ENCODE data around the gene MOV10L1.

MOV10L1 gene

DNA sequence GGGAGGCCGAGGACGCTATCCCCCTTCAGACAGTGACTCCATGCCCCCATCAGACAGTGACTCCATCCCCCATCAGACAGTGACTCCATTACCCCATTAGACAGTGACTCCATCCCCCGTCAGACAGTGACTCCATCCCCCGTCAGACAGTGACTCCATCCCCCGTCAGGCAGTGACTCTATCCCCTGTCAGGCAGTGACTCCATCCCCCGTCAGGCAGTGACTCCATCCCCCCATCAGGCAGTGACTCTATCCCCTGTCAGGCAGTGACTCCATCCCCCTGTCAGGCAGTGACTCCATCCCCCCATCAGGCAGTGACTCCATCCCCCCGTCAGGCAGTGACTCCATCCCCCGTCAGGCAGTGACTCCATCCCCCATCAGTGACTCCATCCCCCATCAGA, 22.6 kb upstream of the MOV10L1 start:
- Histone ChIP-seq H3K9me3 (ENCODE audit: insufficient read depth, low read length) (no peaks in the 10 kb centered on the region), H3K36me3 (replicated peaks; ENCODE audit: low read depth, low read length) (no peaks in the 10 kb centered on the region)

DNA sequence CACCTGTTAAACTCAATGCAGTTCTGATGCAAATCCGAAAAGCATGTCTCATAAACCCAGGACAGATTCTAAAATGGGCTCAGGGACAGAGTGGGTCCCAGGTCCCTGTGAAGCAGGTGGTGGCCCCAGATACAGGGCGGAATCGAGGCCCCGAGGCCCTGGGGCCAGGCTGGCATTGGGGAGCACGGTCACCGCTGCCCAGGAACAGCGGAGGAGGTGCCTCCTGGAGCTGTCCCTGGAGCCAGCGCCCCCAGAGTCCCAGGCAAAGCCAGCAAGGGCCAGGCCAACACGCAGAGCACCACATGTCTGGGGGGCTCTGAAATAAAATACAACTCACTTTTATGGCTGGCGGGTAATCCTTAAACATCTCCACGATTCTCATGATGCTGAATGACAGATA, 21.7 kb upstream of the MOV10L1 start:
- no peaks in the 10 kb centered on the region for H3K36me3 ChIP-seq (replicated peaks; ENCODE audit: low read depth, low read length)
- no peak overlapping the region for H3K27ac ChIP-seq (ENCODE audit: low read length)
- no peaks in the 10 kb centered on the region for H3K9me3 ChIP-seq (ENCODE audit: insufficient read depth, low read length)
- TF ChIP-seq, protein P1, sequence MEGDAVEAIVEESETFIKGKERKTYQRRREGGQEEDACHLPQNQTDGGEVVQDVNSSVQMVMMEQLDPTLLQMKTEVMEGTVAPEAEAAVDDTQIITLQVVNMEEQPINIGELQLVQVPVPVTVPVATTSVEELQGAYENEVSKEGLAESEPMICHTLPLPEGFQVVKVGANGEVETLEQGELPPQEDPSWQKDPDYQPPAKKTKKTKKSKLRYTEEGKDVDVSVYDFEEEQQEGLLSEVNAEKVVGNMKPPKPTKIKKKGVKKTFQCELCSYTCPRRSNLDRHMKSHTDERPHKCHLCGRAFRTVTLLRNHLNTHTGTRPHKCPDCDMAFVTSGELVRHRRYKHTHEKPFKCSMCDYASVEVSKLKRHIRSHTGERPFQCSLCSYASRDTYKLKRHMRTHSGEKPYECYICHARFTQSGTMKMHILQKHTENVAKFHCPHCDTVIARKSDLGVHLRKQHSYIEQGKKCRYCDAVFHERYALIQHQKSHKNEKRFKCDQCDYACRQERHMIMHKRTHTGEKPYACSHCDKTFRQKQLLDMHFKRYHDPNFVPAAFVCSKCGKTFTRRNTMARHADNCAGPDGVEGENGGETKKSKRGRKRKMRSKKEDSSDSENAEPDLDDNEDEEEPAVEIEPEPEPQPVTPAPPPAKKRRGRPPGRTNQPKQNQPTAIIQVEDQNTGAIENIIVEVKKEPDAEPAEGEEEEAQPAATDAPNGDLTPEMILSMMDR (IDR thresholded peaks at IDR 0.05; ENCODE audit: low read depth, low read length), result no peak
- no peak for TF ChIP-seq EZH2phosphoT487 (IDR thresholded peaks at IDR 0.05; ENCODE audit: low read depth)
- H4K20me1 ChIP-seq (ENCODE audit: insufficient read depth, low read length), result no peaks in the 10 kb centered on the region
- no peaks in the 10 kb centered on the region for H3K4me1 ChIP-seq (ENCODE audit: low read length)
- no peaks in the 10 kb centered on the region for H3K27me3 ChIP-seq (ENCODE audit: low read depth, low read length)
- H3K4me3 ChIP-seq (ENCODE audit: low read length), result no peak overlapping the region
- no peak overlapping the region for H3K4me2 ChIP-seq (ENCODE audit: low read length)
- H3K79me2 ChIP-seq (ENCODE audit: low read length), result no peaks in the 10 kb centered on the region
- H3K9ac ChIP-seq (ENCODE audit: low read length), result no peak overlapping the region
- H2AFZ ChIP-seq (ENCODE audit: low read depth, low read length), result no peak overlapping the region

More for the DNA sequence above, 22.6 kb upstream of the MOV10L1 start:
- Histone ChIP-seq H4K20me1 (ENCODE audit: insufficient read depth, low read length) (no peaks in the 10 kb centered on the region), H3K27me3 (ENCODE audit: low read depth, low read length) (no peaks in the 10 kb centered on the region), H3K79me2 (ENCODE audit: low read length) (no peaks in the 10 kb centered on the region), H3K4me2 (ENCODE audit: low read length) (no peak overlapping the region), H3K9ac (ENCODE audit: low read length) (no peak overlapping the region), H3K4me1 (ENCODE audit: low read length) (no peaks in the 10 kb centered on the region), H2AFZ (ENCODE audit: low read depth, low read length) (no peak overlapping the region), H3K4me3 (ENCODE audit: low read length) (no peak overlapping the region), H3K27ac (ENCODE audit: low read length) (no peak overlapping the region)
- TF ChIP-seq, protein P1 (IDR thresholded peaks at IDR 0.05; ENCODE audit: low read depth, low read length), result no peak
- TF ChIP-seq EZH2phosphoT487 (IDR thresholded peaks at IDR 0.05; ENCODE audit: low read depth), result no peak

DNA sequence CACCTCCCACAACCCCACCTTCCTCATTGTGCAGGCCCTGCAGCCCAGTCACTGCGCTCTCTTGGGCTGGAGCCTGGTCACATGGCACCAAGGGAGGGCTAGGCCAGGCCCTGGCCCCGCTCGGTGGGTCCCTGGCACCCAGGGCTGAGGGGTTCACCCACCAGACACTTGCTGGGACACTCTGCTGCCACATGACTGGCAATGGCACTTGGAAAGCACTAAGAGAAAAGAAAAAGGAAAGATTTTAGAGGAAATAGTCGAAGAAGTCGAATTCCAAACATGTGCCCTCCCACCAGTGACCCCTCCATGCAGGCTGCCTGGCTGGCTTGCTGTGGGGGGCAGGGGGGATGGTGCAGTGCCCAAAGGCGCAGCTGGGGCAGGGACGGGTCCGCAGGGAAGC, 19.4 kb upstream of the MOV10L1 start:
- no peaks in the 10 kb centered on the region for H3K27me3 ChIP-seq (ENCODE audit: low read depth, low read length)
- H3K4me1 ChIP-seq (ENCODE audit: low read length), result no peaks in the 10 kb centered on the region
- TF ChIP-seq, protein P1 (IDR thresholded peaks at IDR 0.05; ENCODE audit: low read depth, low read length), result no peak
- TF ChIP-seq EZH2phosphoT487 (IDR thresholded peaks at IDR 0.05; ENCODE audit: low read depth), result no peak
- no peak overlapping the region for H3K4me2 ChIP-seq (ENCODE audit: low read length)
- H3K36me3 ChIP-seq (replicated peaks; ENCODE audit: low read depth, low read length), result no peaks in the 10 kb centered on the region
- no peaks in the 10 kb centered on the region for H3K9me3 ChIP-seq (ENCODE audit: insufficient read depth, low read length)
- no peaks in the 10 kb centered on the region for H4K20me1 ChIP-seq (ENCODE audit: insufficient read depth, low read length)
- no peak overlapping the region for H2AFZ ChIP-seq (ENCODE audit: low read depth, low read length)
- H3K9ac ChIP-seq (ENCODE audit: low read length), result no peak overlapping the region
- H3K79me2 ChIP-seq (ENCODE audit: low read length), result no peaks in the 10 kb centered on the region
- no peak overlapping the region for H3K4me3 ChIP-seq (ENCODE audit: low read length)
- no peak overlapping the region for H3K27ac ChIP-seq (ENCODE audit: low read length)

DNA sequence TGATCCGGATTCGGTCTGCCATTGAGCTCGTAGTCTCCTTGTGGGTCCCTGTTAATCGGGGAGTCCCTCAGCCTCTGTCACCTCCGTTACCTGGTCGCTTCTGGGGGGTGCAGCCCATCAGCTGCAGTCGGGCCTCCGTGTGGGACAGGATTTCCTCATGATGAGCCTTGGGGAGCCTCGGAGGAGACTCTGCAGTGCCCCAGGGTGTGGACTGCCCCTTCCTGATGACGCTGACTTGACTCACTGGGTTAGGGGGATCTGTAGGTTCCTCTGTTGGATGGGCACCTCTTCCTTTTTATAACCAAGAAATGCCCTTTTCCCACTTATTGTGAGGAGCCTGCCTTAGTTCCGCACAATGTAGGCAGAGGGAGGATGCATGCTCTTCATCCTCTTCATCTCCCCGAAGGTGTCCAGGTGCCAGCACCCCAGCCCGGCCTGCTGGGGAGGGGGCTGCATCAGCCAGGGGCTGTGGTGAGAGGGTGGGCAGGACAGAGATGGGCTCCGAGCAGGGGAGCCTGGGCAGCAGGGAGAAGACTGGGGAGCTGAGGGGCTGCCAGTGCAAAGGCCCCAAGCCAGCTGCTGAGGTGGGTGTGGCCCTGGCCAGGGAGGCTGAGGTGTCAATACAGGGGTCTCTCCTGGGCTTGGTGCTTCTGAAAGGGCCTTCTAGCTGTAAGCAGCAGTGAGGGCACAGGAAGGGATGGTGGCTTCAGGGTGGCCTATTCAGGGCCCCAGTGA, 18.2 kb upstream of the MOV10L1 start:
- Histone ChIP-seq H4K20me1 (ENCODE audit: insufficient read depth, low read length) (no peaks in the 10 kb centered on the region), H3K27ac (ENCODE audit: low read length) (no peak overlapping the region), H3K9ac (ENCODE audit: low read length) (no peak overlapping the region), H3K36me3 (replicated peaks; ENCODE audit: low read depth, low read length) (no peaks in the 10 kb centered on the region), H3K4me3 (ENCODE audit: low read length) (no peak overlapping the region), H3K9me3 (ENCODE audit: insufficient read depth, low read length) (no peaks in the 10 kb centered on the region), H3K4me1 (ENCODE audit: low read length) (no peaks in the 10 kb centered on the region), H3K27me3 (ENCODE audit: low read depth, low read length) (no peaks in the 10 kb centered on the region), H2AFZ (ENCODE audit: low read depth, low read length) (no peak overlapping the region), H3K79me2 (ENCODE audit: low read length) (no peaks in the 10 kb centered on the region), H3K4me2 (ENCODE audit: low read length) (no peak overlapping the region)
- TF ChIP-seq, protein P1 (IDR thresholded peaks at IDR 0.05; ENCODE audit: low read depth, low read length), result no peak
- TF ChIP-seq EZH2phosphoT487 (IDR thresholded peaks at IDR 0.05; ENCODE audit: low read depth), result no peak
